ENCODE data around the gene ADGRG3. TPM values are rescaled to one million over a fixed set of nuclear protein-coding genes. Genes with fewer than 3 reads are reported as not detected.

ADGRG3 gene
- total and polyA plus RNA-seq, 4 donors: 0.08 to 3.9 (median 0.54) TPM

GRCh38 chr16:57687363-57687929 is 19.3 kb downstream of the ADGRG3 start:
- intact Hi-C loops (cut with DNase I): no loop called here
- 87 to 88% methylated on average over 3 of the region's 3 CpGs for WGBS, 2 donors
- Histone ChIP-seq H3K9me3 (ENCODE audit: control insufficient read depth, low read length) (no peaks in the 10 kb centered on the region), H3K36me3 (ENCODE audit: control insufficient read depth in 1 of 2, insufficient read depth in 2 of 2, low read length in 1 of 2) (no peaks in the 10 kb centered on the region), H3K27ac (ENCODE audit: low read depth in 1 of 2, low read length in 2 of 2) (no peak overlapping the region), H3K27me3 (ENCODE audit: control insufficient read depth in 1 of 2, insufficient read depth in 2 of 2, low read length in 1 of 2) (no peaks in the 10 kb centered on the region), H3K4me3 (ENCODE audit: low read length in 2 of 2) (no peak overlapping the region), H3K4me1 (ENCODE audit: control insufficient read depth in 1 of 2, insufficient read depth in 2 of 2, low read length in 2 of 2) (no peaks in the 10 kb centered on the region)
- ATAC-seq (ENCODE audit: low FRiP score) (no peak), DNase-seq (peak in 1 of 2 donors; percentile 1)

- Histone ChIP-seq H3K4me1 (ENCODE audit: control insufficient read depth in 1 of 2, insufficient read depth in 2 of 2, low read length in 2 of 2) (no peaks in the 10 kb centered on the region), H3K27me3 (ENCODE audit: control insufficient read depth in 1 of 2, insufficient read depth in 2 of 2, low read length in 1 of 2) (no peaks in the 10 kb centered on the region), H3K9me3 (ENCODE audit: control insufficient read depth, low read length) (no peaks in the 10 kb centered on the region), H3K36me3 (ENCODE audit: control insufficient read depth in 1 of 2, insufficient read depth in 2 of 2, low read length in 1 of 2) (no peaks in the 10 kb centered on the region), H3K27ac (ENCODE audit: low read depth in 1 of 2, low read length in 2 of 2) (no peak overlapping the region), H3K4me3 (ENCODE audit: low read length in 2 of 2) (no peak overlapping the region)
- ATAC-seq (ENCODE audit: low FRiP score): no peak
- WGBS, 2 donors: 57 to 78% methylated on average over 4 of the region's 4 CpGs
- DNase-seq: peak in 1 of 2 donors; percentile 6
- intact Hi-C loops (cut with DNase I): no loop called here
Observed at GRCh38 chr16:57688487-57688986, 20.4 kb downstream of the ADGRG3 start.

- peak in 1 of 2 donors; percentile 21 for DNase-seq
- WGBS, 2 donors: 32 to 33% methylated on average over 15 of the region's 15 CpGs
- intact Hi-C loops (cut with DNase I): no loop called here
- no peaks in the 10 kb centered on the region for H3K4me1 ChIP-seq (ENCODE audit: control insufficient read depth in 1 of 2, insufficient read depth in 2 of 2, low read length in 2 of 2)
- H3K36me3 ChIP-seq (ENCODE audit: control insufficient read depth in 1 of 2, insufficient read depth in 2 of 2, low read length in 1 of 2): no peaks in the 10 kb centered on the region
- H3K27me3 ChIP-seq (ENCODE audit: control insufficient read depth in 1 of 2, insufficient read depth in 2 of 2, low read length in 1 of 2): no peaks in the 10 kb centered on the region
- H3K9me3 ChIP-seq (ENCODE audit: control insufficient read depth, low read length): no peaks in the 10 kb centered on the region
- no peak overlapping the region for H3K27ac ChIP-seq (ENCODE audit: low read depth in 1 of 2, low read length in 2 of 2)
- no peak overlapping the region for H3K4me3 ChIP-seq (ENCODE audit: low read length in 2 of 2)
- peak; percentile 8 for ATAC-seq (ENCODE audit: low FRiP score)
Observed at GRCh38 chr16:57688987-57689761, 21.1 kb downstream of the ADGRG3 start.

GRCh38 chr16:57689762-57690558 is 21.9 kb downstream of the ADGRG3 start:
- DNase-seq (peak in 1 of 2 donors; percentile 27), ATAC-seq (ENCODE audit: low FRiP score) (no peak)
- H3K4me1 ChIP-seq (ENCODE audit: control insufficient read depth in 1 of 2, insufficient read depth in 2 of 2, low read length in 2 of 2): no peaks in the 10 kb centered on the region
- intact Hi-C loops (cut with DNase I): no loop called here
- 51 to 53% methylated on average over 13 of the region's 13 CpGs for WGBS, 2 donors
- no peaks in the 10 kb centered on the region for H3K27me3 ChIP-seq (ENCODE audit: control insufficient read depth in 1 of 2, insufficient read depth in 2 of 2, low read length in 1 of 2)
- H3K4me3 ChIP-seq (ENCODE audit: low read length in 2 of 2): no peak overlapping the region
- H3K27ac ChIP-seq (ENCODE audit: low read depth in 1 of 2, low read length in 2 of 2): no peak overlapping the region
- no peaks in the 10 kb centered on the region for H3K36me3 ChIP-seq (ENCODE audit: control insufficient read depth in 1 of 2, insufficient read depth in 2 of 2, low read length in 1 of 2)
- no peaks in the 10 kb centered on the region for H3K9me3 ChIP-seq (ENCODE audit: control insufficient read depth, low read length)

- 69% methylated on average over 4 of the region's 4 CpGs for WGBS, 2 donors
- H3K9me3 ChIP-seq (ENCODE audit: control insufficient read depth, low read length): no peaks in the 10 kb centered on the region
- DNase-seq (peak; percentile 25 to 35), ATAC-seq (ENCODE audit: low FRiP score) (no peak)
- H3K4me3 ChIP-seq (ENCODE audit: low read length in 2 of 2): no peak overlapping the region
- no peaks in the 10 kb centered on the region for H3K4me1 ChIP-seq (ENCODE audit: control insufficient read depth in 1 of 2, insufficient read depth in 2 of 2, low read length in 2 of 2)
- no peaks in the 10 kb centered on the region for H3K36me3 ChIP-seq (ENCODE audit: control insufficient read depth in 1 of 2, insufficient read depth in 2 of 2, low read length in 1 of 2)
- no peak overlapping the region for H3K27ac ChIP-seq (ENCODE audit: low read depth in 1 of 2, low read length in 2 of 2)
- no peaks in the 10 kb centered on the region for H3K27me3 ChIP-seq (ENCODE audit: control insufficient read depth in 1 of 2, insufficient read depth in 2 of 2, low read length in 1 of 2)
- intact Hi-C loops (cut with DNase I): no loop called here
Observed at GRCh38 chr16:57690782-57691471, 22.8 kb downstream of the ADGRG3 start.

- ATAC-seq (ENCODE audit: low FRiP score) (no peak), DNase-seq (peak in 1 of 2 donors; percentile 8)
- no peaks in the 10 kb centered on the region for H3K9me3 ChIP-seq (ENCODE audit: control insufficient read depth, low read length)
- H3K4me1 ChIP-seq (ENCODE audit: control insufficient read depth in 1 of 2, insufficient read depth in 2 of 2, low read length in 2 of 2): no peaks in the 10 kb centered on the region
- no peaks in the 10 kb centered on the region for H3K36me3 ChIP-seq (ENCODE audit: control insufficient read depth in 1 of 2, insufficient read depth in 2 of 2, low read length in 1 of 2)
- H3K4me3 ChIP-seq (ENCODE audit: low read length in 2 of 2): no peak overlapping the region
- no peaks in the 10 kb centered on the region for H3K27me3 ChIP-seq (ENCODE audit: control insufficient read depth in 1 of 2, insufficient read depth in 2 of 2, low read length in 1 of 2)
- WGBS, 2 donors: 47 to 49% methylated on average over 2 of the region's 2 CpGs
- no peak overlapping the region for H3K27ac ChIP-seq (ENCODE audit: low read depth in 1 of 2, low read length in 2 of 2)
- intact Hi-C loops (cut with DNase I): no loop called here
Observed at GRCh38 chr16:57692636-57693035, 24.5 kb downstream of the ADGRG3 start.

GRCh38 chr16:57693550-57693949 is 25.4 kb downstream of the ADGRG3 start:
- no peak for DNase-seq
- Histone ChIP-seq H3K27ac (ENCODE audit: low read depth in 1 of 2, low read length in 2 of 2) (no peak overlapping the region), H3K27me3 (ENCODE audit: control insufficient read depth in 1 of 2, insufficient read depth in 2 of 2, low read length in 1 of 2) (no peaks in the 10 kb centered on the region), H3K4me1 (ENCODE audit: control insufficient read depth in 1 of 2, insufficient read depth in 2 of 2, low read length in 2 of 2) (no peaks in the 10 kb centered on the region), H3K36me3 (ENCODE audit: control insufficient read depth in 1 of 2, insufficient read depth in 2 of 2, low read length in 1 of 2) (no peaks in the 10 kb centered on the region), H3K9me3 (ENCODE audit: control insufficient read depth, low read length) (no peaks in the 10 kb centered on the region), H3K4me3 (ENCODE audit: low read length in 2 of 2) (no peak overlapping the region)
- no peak for ATAC-seq (ENCODE audit: low FRiP score)
- WGBS, 2 donors: 60% methylated on average over 4 of the region's 4 CpGs
- intact Hi-C loops (cut with DNase I): no loop called here

GRCh38 chr16:57694231-57694724 is 26.2 kb downstream of the ADGRG3 start:
- WGBS, 2 donors: 62 to 66% methylated on average over 10 of the region's 10 CpGs
- ATAC-seq (ENCODE audit: low FRiP score): no peak

More at GRCh38 chr16:57694231-57694724, 26.2 kb downstream of the ADGRG3 start:
- H3K4me3 ChIP-seq (ENCODE audit: low read length in 2 of 2): no peak overlapping the region
- no peaks in the 10 kb centered on the region for H3K36me3 ChIP-seq (ENCODE audit: control insufficient read depth in 1 of 2, insufficient read depth in 2 of 2, low read length in 1 of 2)
- intact Hi-C loops (cut with DNase I): no loop called here
- H3K9me3 ChIP-seq (ENCODE audit: control insufficient read depth, low read length): no peaks in the 10 kb centered on the region
- no peaks in the 10 kb centered on the region for H3K27me3 ChIP-seq (ENCODE audit: control insufficient read depth in 1 of 2, insufficient read depth in 2 of 2, low read length in 1 of 2)
- DNase-seq: peak in 1 of 2 donors; percentile 47
- H3K27ac ChIP-seq (ENCODE audit: low read depth in 1 of 2, low read length in 2 of 2): no peak overlapping the region
- H3K4me1 ChIP-seq (ENCODE audit: control insufficient read depth in 1 of 2, insufficient read depth in 2 of 2, low read length in 2 of 2): no peaks in the 10 kb centered on the region

Data from aorta (tissue), 5 donors.